Stimulated activated CD4-positive, alpha-beta T cell treated with anti-CD3 and anti-CD28 coated beads, Interleukin-4, amount 100 ng/mL, for 4 hours (primary cell): ENCODE data around the gene PLSCR3.

Source experiments
- DNase-seq, 2 experiments: peaks; one replicate each; pipeline ENCODE4 v3.0.0-alpha.2; 2020

Gene PLSCR3

DNA sequence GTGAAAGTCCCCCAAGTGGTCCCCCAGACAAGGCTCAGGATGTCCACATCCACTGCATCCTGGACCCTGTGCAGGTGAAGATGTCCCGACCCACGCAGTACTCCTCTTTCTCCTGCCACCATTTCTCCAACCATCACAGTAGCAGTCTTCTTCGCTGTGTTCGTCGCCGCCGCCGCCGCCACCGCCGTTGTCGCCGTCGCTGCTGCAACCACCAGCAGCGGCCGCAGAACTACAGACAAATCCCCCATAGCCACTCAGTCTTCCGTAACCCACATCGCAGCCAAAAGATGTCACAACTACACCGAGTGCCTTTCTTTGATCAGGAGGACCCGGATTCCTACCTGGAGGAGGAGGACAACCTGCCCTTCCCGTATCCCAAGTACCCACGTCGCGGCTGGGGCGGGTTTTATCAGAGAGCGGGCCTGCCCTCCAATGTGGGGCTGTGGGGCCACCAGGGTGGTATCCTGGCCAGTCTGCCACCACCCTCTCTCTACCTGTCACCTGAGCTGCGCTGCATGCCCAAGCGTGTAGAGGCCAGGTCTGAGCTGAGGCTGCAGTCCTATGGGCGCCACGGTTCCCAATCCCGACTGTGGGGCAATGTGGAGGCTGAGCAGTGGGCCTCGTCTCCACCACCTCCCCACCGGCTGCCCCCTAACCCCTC, 32.0 kb upstream of the PLSCR3 start:
- no peak for DNase-seq

DNA sequence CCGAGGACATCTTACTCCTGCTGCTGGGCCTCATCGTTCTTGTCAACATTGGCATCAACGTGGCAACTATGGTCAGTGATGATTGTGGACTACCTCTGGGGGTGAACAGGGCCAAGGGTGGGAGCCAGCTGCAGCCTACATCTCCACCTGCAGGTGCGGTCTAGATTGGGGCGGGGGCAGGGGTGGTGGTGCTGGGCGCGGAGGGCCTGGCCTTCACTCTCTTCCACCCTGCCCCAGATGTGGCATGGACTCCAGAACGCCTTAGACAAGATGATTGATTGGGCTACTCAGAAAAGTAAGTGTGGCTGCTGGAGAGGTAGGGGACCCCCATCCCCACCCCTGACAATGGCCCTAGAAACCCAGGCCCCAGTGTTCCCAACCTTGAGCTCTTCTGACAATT, 31.4 kb upstream of the PLSCR3 start:
- no peak for DNase-seq

DNA sequence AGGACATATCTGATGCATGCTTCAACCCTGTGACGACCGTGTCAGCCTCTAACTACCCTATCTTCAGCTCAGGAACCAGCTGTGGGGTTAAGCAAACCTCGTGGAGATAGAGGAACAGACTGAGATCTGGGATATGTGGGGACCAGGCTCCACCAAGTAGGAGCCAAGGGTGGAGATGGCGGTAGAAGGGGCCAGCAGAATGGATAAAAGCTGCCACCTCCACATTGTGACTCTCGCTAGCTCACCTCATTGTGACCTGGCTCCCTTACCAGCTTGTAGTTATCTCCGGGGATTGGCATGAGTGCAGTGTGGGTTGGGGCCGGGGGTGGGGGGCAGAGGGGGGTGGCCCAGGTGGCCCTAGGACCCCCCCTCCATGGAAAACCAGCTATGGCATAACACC, 31.0 kb upstream of the PLSCR3 start, which contains the start of gene SPEM2:
Gene SPEM2, plus strand, starts transcription at position 301 of the 400 bp plus-strand sequence. Its CDS starts 73 bp downstream, at position 374.
- no peak for DNase-seq

GRCh38 chr17:7423679-7424078, 29.4 kb upstream of the PLSCR3 start:
- DNase-seq, result no peak

GRCh38 chr17:7421186-7421585, 26.9 kb upstream of the PLSCR3 start:
- no peak for DNase-seq

DNA sequence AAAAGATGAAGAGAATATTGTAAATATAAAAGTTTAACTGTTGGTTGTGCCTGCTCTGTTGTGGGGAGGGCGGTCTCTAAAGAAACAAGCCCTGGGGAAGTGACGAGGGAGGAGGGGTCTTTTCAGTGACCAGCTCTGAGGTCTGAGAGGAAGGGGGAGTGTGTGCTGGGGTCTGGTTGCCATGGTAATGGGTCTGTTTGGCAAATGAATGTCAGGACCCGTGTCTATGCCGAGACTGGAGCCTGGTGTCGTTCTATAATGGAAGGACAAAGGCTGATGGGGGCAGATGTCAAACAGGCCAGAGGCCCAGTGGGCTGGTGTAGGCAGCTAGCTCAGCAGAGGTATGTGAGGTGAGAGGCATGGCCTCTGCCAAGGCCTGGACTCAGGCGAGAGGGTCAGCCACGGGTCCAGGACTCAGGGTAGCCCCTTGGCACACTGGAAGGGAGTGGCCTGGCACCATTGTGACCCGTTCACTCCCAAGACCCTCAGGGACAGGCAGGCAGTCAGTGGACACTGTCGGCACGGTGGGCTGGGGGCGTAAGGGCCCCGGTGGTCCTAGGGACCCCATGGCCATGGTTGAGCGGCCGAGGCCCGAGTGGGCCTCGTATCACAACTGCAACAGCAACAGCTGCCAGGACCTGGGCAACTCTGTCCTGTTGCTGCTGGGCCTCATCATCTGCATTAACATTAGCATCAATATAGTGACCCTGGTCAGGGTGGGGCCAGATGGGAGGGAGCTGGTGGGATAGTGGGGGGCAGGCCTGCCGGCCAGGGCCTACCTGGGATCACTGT, 25.7 kb upstream of the PLSCR3 start, which contains the start of gene SPEM1:
Gene SPEM1, plus strand, starts transcription at position 506 of the 792 bp plus-strand sequence. Its CDS starts 61 bp downstream, at position 567.
- DNase-seq, result no peak

DNA sequence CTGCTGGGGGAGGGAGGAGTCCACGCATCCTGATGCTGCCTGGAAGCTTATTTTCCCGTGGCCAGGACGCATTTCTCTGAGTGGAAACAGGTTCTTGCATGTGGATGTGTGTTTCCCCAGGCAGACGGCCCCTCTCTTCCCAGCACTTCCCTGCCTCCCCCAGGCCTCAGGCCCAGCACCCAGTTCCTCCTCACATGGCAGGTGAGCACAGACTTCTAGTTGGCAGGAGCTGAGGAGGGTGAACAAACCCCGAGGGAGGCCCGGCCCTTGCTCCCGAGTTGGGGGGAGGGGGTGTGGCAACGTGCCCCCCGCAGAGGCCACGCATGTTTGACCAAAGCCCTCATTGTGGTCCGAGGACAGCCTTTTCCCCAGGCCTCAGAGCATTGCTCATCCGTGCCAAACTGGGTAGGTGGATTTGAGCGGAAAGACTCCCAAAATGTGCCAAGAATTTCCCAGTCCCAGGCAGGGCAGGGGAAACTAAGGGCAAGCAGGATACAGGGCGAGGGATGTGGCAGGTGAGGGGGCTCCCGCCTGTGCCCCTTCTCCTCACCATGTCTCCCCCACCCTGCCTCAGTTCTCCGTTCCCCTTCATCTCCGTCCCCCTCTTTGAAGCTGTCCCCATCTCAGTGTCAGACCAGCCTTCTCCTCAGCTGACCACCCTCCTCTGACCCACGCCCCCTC, 24.3 kb upstream of the PLSCR3 start:
- DNase-seq, result no peak

DNA sequence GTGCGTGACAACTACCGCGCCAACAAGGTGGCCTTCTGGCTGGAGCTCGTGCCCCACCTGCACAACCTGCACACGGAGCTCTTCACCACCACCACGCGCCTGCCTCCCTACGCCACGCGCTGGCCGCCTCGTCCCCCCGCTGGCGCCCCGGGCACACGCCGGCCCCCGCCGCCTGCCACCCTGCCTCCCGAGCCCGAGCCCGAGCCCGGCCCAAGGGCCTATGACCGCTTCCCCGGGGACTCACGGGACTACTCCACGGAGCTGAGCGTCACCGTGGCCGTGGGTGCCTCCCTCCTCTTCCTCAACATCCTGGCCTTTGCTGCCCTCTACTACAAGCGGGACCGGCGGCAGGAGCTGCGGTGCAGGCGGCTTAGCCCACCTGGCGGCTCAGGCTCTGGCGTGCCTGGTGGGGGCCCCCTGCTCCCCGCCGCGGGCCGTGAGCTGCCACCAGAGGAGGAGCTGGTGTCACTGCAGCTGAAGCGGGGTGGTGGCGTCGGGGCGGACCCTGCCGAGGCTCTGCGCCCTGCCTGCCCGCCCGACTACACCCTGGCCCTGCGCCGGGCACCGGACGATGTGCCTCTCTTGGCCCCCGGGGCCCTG, 22.8 kb upstream of the PLSCR3 start:
- no peak for DNase-seq

DNA sequence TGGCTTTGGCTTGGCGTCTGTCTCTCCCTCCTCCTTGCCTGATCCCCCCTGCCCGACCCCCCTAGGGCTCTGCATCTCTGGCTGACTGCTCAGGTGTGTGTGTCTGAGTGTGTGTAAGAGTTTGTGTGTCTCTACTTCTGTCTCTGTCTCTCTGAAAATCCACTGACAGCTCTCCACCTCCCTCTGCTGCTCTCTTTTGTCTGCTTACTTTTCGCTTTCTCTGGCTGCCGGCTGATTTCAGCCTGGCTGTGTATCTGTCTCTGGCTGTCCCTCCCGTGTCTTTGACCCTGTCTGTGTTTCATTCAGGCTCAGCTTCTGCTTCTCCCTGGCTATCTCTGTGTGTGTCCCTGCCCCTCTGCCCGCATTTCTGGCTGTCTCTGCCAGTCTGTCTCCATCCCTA, 22.0 kb upstream of the PLSCR3 start:
- no peak for DNase-seq

- no peak for DNase-seq
Measured at GRCh38 chr17:7415784-7416183, 21.5 kb upstream of the PLSCR3 start.

DNA sequence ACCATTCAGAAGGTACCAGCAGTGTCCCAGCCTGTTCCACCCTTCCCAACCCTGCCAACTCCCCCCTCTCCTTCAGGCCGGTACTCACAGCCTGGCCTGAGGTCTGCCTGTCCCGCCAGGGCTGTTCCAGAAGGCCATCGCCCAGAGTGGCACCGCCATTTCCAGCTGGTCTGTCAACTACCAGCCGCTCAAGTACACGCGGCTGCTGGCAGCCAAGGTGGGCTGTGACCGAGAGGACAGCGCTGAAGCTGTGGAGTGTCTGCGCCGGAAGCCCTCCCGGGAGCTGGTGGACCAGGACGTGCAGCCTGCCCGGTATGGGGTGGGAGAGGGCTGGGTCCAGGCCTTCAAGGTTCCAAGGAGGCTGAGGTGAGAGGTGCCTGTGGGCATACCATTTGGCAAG, 20.5 kb upstream of the PLSCR3 start:
- no peak for DNase-seq

- DNase-seq, result no peak
Measured at GRCh38 chr17:7413346-7413985, 19.1 kb upstream of the PLSCR3 start.

DNA sequence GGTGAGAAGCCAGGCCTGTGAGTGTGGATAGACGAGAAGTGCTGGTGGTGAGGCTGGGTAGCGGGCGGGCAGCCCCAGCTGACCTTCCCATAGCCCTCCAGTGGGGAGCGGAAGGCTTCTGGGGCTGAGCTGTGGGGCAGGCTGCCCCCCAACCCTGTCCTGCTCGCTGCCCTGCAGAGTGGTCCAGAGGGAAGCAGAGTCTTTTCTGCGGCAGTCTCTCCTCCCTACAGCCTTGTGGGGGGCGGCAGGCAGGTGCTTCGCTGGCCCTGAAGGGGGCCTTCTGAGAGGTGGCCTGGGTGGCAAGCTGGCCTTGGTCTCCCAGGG, 17.1 kb upstream of the PLSCR3 start:
- no peak for DNase-seq

GRCh38 chr17:7410634-7411426, 16.5 kb upstream of the PLSCR3 start:
- DNase-seq, result no peak

DNA sequence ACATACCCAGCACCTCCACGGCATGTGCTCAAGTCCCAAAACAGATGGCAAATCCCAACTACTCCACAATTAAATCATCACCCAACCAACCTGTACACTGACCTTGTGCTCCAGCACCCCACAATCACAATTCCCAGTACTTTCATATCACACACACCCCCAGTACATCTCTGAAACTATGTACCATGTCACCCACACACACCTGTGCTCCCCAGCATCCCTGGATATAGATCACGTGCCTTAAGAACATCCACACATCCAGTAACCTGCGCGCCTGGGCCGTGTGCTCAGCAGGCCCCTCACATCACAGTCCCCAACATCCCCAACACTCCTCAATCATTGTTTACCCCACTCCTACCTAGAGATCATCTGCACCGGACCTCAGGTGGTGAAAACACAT, 15.4 kb upstream of the PLSCR3 start:
- DNase-seq, result no peak

- no peak for DNase-seq
Measured at GRCh38 chr17:7408863-7409262, 14.5 kb upstream of the PLSCR3 start.

DNA sequence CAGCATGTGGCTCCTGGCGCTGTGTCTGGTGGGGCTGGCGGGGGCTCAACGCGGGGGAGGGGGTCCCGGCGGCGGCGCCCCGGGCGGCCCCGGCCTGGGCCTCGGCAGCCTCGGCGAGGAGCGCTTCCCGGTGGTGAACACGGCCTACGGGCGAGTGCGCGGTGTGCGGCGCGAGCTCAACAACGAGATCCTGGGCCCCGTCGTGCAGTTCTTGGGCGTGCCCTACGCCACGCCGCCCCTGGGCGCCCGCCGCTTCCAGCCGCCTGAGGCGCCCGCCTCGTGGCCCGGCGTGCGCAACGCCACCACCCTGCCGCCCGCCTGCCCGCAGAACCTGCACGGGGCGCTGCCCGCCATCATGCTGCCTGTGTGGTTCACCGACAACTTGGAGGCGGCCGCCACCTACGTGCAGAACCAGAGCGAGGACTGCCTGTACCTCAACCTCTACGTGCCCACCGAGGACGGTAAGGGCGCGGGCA, 14.0 kb upstream of the PLSCR3 start:
- DNase-seq, result no peak

DNA sequence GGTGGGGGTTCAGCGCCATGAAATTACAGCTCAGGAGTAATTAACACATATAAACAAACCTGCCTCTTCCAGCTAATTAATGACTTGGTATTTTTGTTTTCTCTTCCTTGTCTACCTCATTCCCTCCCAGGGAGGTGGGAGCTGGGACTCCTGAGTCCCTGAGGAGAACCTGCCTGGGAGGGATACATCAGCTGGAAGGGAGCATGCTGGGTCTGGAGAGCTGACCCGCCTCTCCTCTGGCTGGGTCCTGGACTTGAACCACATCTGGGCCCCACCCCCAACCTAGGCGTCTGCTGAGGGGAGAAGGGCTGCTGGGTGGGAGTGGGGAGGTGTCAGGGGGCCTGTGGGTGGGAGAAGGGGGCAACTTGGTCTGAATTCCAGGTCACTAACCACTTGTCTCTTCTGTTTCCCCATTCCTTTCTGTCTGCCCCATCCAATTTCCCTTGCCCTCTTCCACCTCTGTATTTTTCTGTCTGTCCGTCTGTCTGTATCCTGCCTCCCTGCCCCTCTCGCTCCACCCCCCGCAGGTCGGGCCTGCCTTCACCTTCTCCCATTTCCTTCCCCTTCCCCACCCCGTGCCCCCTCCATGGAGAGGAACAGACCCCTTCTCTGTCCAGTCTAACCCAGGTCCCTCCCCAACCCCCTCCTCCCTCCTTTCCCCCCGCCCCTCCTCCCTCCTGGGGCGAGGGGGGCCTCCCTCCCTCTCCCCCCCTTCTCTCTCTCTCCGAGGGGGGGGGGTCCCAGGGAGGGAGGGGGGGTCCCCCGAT, 13.3 kb upstream of the PLSCR3 start, which contains the start of gene NLGN2:
Gene NLGN2, plus strand, starts transcription at position 361 of the 767 bp plus-strand sequence. CDS start 411 bp downstream, outside the sequence.
- DNase-seq, result no peak

DNA sequence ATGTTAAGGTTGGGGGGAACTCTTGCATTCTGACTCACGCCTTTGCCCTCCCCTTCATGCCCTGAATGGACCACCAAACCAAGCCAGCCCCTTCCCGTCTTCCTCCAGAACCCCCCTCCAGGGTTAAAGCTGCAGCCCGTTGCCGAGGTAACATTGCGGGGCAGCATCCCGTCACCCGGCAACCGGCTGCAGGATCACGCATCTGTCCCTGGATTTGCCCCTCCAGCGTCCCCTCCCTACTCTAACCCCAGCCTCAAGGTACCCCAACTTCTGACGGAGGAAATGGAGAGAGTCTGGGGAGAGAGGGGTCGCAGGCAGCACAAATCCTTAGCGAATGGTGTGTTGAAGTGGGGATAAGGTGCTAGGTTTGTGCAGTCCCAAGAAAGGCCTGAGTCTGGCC, 12.8 kb upstream of the PLSCR3 start:
- DNase-seq, result no peak

GRCh38 chr17:7406235-7406825, 12.0 kb upstream of the PLSCR3 start:
- no peak for DNase-seq
